ENCODE results near the gene IDH3B.

Gene IDH3B

DNA sequence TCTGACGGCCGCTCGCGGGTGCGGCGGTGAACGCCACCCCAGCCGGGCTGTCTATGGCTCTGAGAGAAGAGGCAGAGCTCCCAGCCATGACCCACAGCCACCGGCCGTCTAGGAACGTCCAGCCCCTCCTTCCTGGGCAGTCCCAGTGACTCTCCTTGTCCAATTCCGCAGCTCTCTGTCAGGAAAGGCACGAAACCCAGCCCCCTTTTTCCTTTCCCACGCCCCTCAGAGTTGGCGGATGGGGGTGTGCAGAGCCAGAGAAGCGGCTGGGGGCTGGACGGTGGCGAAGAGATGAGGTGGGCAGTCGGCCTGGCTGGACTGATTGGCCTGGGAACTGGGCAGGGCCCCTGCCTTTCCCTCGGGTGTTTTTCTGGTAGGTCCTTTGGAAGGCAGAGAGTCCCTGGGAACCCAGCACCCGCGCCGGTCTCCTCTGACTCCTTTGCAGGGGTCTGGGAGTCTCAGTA is 30.0 kb upstream of the IDH3B start:
- no peak overlapping the region for H3K4me3 ChIP-seq (replicated peaks; ENCODE audit: low read depth, low read length)
- TF ChIP-seq, protein P1, sequence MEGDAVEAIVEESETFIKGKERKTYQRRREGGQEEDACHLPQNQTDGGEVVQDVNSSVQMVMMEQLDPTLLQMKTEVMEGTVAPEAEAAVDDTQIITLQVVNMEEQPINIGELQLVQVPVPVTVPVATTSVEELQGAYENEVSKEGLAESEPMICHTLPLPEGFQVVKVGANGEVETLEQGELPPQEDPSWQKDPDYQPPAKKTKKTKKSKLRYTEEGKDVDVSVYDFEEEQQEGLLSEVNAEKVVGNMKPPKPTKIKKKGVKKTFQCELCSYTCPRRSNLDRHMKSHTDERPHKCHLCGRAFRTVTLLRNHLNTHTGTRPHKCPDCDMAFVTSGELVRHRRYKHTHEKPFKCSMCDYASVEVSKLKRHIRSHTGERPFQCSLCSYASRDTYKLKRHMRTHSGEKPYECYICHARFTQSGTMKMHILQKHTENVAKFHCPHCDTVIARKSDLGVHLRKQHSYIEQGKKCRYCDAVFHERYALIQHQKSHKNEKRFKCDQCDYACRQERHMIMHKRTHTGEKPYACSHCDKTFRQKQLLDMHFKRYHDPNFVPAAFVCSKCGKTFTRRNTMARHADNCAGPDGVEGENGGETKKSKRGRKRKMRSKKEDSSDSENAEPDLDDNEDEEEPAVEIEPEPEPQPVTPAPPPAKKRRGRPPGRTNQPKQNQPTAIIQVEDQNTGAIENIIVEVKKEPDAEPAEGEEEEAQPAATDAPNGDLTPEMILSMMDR (IDR thresholded peaks at IDR 0.05; ENCODE audit: low read length, missing control alignments): no peak
- DNase-seq (ENCODE audit: low read depth): no peak

DNA sequence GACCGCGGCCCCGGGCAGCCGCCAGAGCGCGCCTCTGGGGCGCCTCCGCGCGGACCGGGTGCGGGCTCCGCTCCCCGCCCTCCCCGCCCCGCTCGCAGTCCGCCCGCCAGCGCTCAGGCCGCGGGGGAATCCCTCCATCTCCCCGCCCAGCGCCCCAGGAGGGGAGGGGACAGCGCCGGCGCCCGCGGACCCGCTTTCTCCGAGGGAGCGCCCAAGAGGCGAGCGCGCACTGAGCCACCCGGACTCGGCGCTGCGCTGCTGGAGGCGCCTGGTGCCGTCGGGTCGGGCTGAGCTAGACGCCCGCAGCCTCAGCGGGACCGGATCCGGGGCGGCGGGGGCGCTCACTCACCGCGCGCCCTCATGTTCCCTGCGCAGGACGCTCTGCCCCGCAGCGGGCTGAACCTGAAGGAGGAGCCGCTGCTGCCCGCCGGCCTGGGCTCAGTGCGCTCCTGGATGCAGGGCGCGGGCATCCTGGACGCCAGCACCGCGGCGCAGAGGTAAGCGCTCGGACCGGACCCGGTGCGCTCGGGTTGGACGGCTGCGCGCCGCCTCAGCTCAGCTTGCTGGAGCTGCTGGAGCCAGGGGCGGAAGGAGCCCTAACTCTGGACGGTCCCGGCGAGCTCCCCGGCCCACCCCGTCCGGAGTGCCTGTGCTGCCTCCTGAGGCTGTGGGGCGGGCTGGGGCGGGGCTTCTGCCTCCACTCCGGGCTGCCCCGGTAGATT is 29.4 kb upstream of the IDH3B start:
- H3K4me3 ChIP-seq (replicated peaks; ENCODE audit: low read depth, low read length): peak overlapping the region; percentile 14
- DNase-seq (ENCODE audit: low read depth): peak; percentile 4
- TF ChIP-seq, protein P1 (IDR thresholded peaks at IDR 0.05; ENCODE audit: low read length, missing control alignments): no peak

DNA sequence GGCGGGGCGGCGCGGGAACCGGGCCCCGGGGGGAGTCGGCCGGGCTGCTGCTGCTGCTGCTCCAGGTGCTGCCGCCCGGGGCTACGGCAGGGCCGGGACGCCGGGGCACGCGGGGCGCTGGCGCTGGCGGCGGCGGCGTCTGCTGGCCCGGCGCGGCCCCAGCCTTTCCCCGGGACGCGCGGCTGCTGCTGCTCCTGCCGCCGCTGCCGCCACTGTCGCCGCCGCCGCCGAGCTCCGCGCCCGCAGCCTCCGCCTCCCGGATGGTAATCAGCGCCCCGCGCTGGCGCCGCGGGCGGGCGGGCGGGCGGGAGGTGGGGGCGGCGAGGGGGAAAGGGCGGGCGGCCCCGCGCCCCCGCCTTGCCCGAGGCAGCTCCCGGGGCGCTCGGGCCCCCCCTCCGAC is 28.9 kb upstream of the IDH3B start:
- TF ChIP-seq, protein P1 (IDR thresholded peaks at IDR 0.05; ENCODE audit: low read length, missing control alignments): no peak
- no peak for DNase-seq (ENCODE audit: low read depth)
- no peak overlapping the region for H3K4me3 ChIP-seq (replicated peaks; ENCODE audit: low read depth, low read length)

DNA sequence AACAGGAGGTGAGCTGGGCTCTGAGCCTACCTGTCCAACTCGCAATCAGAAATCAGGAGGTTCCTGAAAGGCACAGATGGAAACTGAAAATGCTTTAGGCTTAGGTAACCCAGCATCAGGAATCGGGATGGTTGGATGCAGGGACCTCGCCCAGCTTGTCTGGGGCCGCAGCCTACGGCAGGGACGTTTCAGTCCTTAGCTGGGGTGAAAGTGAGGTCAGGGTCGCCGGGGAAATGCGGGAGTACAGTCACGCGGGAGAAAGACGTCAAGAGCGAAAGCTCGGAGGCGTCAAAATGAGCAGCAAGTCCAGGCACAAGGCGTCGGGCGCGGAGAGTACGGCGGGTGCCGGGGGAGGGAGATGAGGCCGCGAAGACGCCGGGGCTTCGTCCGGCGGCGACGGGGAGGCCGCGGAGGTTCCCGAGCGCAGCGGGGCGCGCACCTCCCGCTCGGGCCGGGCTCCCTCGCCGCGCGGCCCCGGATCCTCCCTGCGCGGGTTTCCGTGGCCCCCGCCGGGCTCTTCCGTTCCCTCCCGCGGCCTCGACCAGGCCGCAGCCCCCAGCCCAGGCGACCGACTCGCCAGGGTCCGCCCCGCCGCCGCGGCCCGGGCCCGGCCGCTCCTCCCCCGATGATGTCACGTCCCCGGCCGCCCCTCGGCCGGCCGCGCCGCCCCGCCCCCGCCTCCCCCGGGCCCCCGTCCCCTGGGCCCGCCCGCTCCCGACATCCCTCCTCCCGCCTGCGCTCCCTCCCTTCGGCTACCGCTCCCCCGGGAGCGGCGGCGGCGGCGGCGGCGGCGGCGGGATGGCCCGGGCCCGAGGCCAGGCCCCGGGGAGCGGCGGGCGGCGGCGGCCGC is 28.2 kb upstream of the IDH3B start, which contains the start of gene EBF4:
EBF4 (plus strand) TSS at position 745 of the 850 bp plus-strand sequence. CDS start 866 bp downstream, outside the sequence.
- TF ChIP-seq, protein P1 (IDR thresholded peaks at IDR 0.05; ENCODE audit: low read length, missing control alignments): no peak
- peak; percentile 34 for DNase-seq (ENCODE audit: low read depth)
- H3K4me3 ChIP-seq (replicated peaks; ENCODE audit: low read depth, low read length): peak within 1 kb of the TSS; percentile 38

DNA sequence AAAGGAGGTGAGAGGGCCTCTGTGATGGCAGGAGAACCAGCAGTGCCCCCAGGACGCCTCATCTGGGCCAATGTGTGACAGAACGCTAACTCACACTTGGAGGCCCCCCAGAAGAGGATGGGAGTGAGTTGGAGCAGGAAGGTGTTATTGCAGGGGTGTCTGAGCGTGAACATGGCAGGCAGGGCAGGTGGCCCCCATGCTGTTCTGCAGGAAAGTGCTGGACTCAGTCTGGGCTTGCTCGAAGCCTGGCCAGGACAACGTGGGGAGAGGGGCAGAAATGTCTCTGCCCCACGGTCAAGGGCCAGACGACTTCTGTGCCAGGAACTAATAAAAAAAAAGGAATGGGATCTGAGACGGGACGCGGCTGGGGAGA is 27.6 kb upstream of the IDH3B start:
- DNase-seq (ENCODE audit: low read depth): no peak
- peak overlapping the region; percentile 38 for H3K4me3 ChIP-seq (replicated peaks; ENCODE audit: low read depth, low read length)
- TF ChIP-seq, protein P1 (IDR thresholded peaks at IDR 0.05; ENCODE audit: low read length, missing control alignments): no peak

DNA sequence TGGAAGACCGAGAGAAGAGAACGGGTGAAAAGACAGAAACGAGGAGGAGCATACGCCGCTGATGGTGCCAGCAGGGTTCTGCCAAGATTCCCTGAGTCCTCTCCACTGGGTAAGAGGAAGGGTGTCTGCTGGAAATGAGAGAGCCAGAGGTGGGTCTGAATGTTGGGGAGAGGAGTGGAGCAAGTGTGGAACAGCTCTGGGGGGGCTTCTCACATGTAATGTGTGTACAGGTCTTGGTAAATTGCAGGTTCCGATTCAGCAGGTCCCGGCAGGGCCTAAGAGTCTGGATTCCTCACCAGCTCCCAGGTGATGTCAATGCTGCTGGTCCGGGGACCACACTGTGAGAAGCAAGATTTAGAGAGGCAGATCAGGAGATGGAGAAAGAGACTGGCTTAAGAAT is 27.1 kb upstream of the IDH3B start:
- no peak overlapping the region for H3K4me3 ChIP-seq (replicated peaks; ENCODE audit: low read depth, low read length)
- TF ChIP-seq, protein P1 (IDR thresholded peaks at IDR 0.05; ENCODE audit: low read length, missing control alignments): no peak
- DNase-seq (ENCODE audit: low read depth): no peak

Measured in fibroblast of pulmonary artery (primary cell).